Gastroesophageal sphincter (tissue), 4 donors: ENCODE measurements around the gene GATA1. TPM values are rescaled to one million over a fixed set of nuclear protein-coding genes. Genes with fewer than 3 reads are reported as not detected.

Source experiments
- small RNA-seq, 4 donors: library from RNA; depleted of rRNA; stranded (forward); fragments of <200 nt; gene quantifications; one replicate each; pipeline ENCODE3, GENCODE V24; 2016
- total RNA-seq, 4 donors: library from RNA; depleted of rRNA; stranded (reverse); fragments of >200 nt; gene quantifications; one replicate each; pipeline ENCODE4 v1.1.0, GENCODE V29; 2016

The GATA1 gene
- total RNA-seq, 4 donors from 2014 or later = not detected

Small RNAs within 50 kb of the gene (small RNA-seq; reads per million reads assigned to genes)
- 0 reads per million in 4 donors for gene RNU6-29P

Other genes starting within 250 kb of the GATA1 start
- 10 to 100 TPM in 3 of 4 donors, 1 to 10 TPM in 1; 8.4 to 16.9 (median 12.7) TPM for gene TBC1D25, start 246.9 kb upstream of the GATA1 start, total RNA-seq
- 100 to 1,000 TPM in 3 of 4 donors, 10 to 100 TPM in 1; 83.7 to 233 (median 182) TPM for gene RBM3, start 212.1 kb upstream of the GATA1 start, total RNA-seq
- gene WDR13, start 189.1 kb upstream of the GATA1 start, total RNA-seq = 100 to 1,000 TPM; 108 to 182 (median 139) TPM
- gene WAS, start 102.8 kb upstream of the GATA1 start, total RNA-seq = 1 to 10 TPM; 1.6 to 5.4 (median 3.7) TPM
- gene SUV39H1, start 89.9 kb upstream of the GATA1 start, total RNA-seq = 10 to 100 TPM in 1 of 4 donors, 1 to 10 TPM in 3; 3.4 to 11.7 (median 5.1) TPM
- not detected for gene GLOD5, start 24.8 kb upstream of the GATA1 start, total RNA-seq
- gene HDAC6, start 15.5 kb downstream of the GATA1 start, total RNA-seq = 10 to 100 TPM; 50.7 to 66.8 (median 56.9) TPM
- not detected for gene ERAS, start 39.9 kb downstream of the GATA1 start, total RNA-seq
- gene PCSK1N, start 49.0 kb downstream of the GATA1 start, total RNA-seq = 10 to 100 TPM in 1 of 4 donors, 1 to 10 TPM in 3; 2.3 to 10.6 (median 5.5) TPM
- gene TIMM17B, start 111.2 kb downstream of the GATA1 start, total RNA-seq = 10 to 100 TPM; 38.0 to 57.7 (median 39.5) TPM
- 10 to 100 TPM; 47.8 to 79.8 (median 69.4) TPM for gene PQBP1, start 111.3 kb downstream of the GATA1 start, total RNA-seq
- gene SLC35A2, start 125.1 kb downstream of the GATA1 start, total RNA-seq = 10 to 100 TPM in 3 of 4 donors, 1 to 10 TPM in 1; 8.1 to 12.8 (median 11.9) TPM
- 1 to 10 TPM; 4.7 to 7.4 (median 7.0) TPM for gene PIM2, start 132.4 kb downstream of the GATA1 start, total RNA-seq
- 10 to 100 TPM; 36.8 to 54.3 (median 47.7) TPM for gene OTUD5, start 171.0 kb downstream of the GATA1 start, total RNA-seq
- gene KCND1, start 185.3 kb downstream of the GATA1 start, total RNA-seq = 1 to 10 TPM in 3 of 4 donors, under 1 TPM in 1; 0.78 to 2.7 (median 1.7) TPM
- gene GRIPAP1, start 215.7 kb downstream of the GATA1 start, total RNA-seq = 10 to 100 TPM; 28.1 to 62.6 (median 33.9) TPM